ENCODE measurements around the gene CASP8AP2.

CASP8AP2 gene

GRCh38 chr6:89910902-89911240, 81.2 kb downstream of the CASP8AP2 start:
- DNase-seq (ENCODE audit: low read depth, low spot score): no peak
- no peaks in the 10 kb centered on the region for H3K9me3 ChIP-seq (ENCODE audit: low read depth, low read length)
- H3K4me3 ChIP-seq: no peak overlapping the region
- no peak overlapping the region for H3K27ac ChIP-seq
- TF ChIP-seq EZH2 (IDR thresholded peaks at IDR 0.05): no peak
- no peak for TF ChIP-seq FOXP2 (optimal IDR thresholded peaks at IDR 0.05; ENCODE audit: control extremely low read depth, extremely low read length, insufficient read depth)
- no peak overlapping the region for H3K9ac ChIP-seq (ENCODE audit: insufficient read length)
- no peaks in the 10 kb centered on the region for H3K36me3 ChIP-seq (ENCODE audit: insufficient read depth, low read length)

DNA sequence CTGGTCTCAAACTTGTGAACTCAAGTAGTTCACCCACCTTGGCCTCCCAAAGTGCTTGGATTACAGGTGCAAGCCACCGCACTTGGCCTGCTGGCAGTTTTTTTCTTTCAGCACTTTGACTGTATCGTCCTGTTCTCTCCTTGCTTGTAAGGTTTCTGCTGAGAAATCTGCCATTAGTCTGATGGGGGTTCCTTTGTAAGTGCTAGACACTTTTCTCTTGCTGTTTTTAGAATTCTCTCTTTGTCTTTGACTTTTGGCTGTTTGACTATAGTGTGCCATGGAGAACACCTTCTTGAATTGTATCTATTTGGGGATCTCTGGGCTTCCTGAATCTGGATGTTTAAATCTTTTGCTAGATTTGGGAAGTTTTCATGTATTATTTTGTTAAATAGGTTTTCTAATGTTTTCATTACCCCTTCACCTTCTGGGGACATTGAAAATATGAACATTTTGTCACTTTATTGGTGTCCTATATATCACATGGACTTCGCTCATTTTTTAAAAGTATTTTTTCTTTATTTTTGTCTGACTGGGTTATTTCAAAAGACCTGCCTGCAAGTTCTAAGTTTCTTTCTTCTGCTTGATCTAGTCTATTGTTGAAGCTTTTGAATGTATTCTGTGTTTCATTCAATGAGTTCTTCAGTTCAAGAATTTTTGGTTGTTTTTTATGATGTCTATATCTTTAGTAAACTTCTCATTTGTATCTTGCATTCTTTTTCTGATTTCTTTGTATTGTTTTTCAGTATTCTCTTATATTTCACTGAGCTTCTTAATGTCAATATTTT, 86.6 kb downstream of the CASP8AP2 start:
- H3K4me3 ChIP-seq: no peak overlapping the region
- no peak overlapping the region for H3K9ac ChIP-seq (ENCODE audit: insufficient read length)
- no peaks in the 10 kb centered on the region for H3K36me3 ChIP-seq (ENCODE audit: insufficient read depth, low read length)
- H3K9me3 ChIP-seq (ENCODE audit: low read depth, low read length): no peaks in the 10 kb centered on the region
- DNase-seq (ENCODE audit: low read depth, low spot score): no peak
- H3K27ac ChIP-seq: no peak overlapping the region
- TF ChIP-seq FOXP2 (optimal IDR thresholded peaks at IDR 0.05; ENCODE audit: control extremely low read depth, extremely low read length, insufficient read depth) (no peak), POLR2AphosphoS5 (IDR thresholded peaks at IDR 0.05; ENCODE audit: borderline replicate concordance, low read depth, low read length) (no peak)

- Histone ChIP-seq H3K27ac (no peak overlapping the region), H3K36me3 (ENCODE audit: insufficient read depth, low read length) (no peaks in the 10 kb centered on the region), H3K9ac (ENCODE audit: insufficient read length) (no peak overlapping the region), H3K4me3 (no peak overlapping the region), H3K9me3 (ENCODE audit: low read depth, low read length) (no peaks in the 10 kb centered on the region)
- TF ChIP-seq POLR2AphosphoS5 (IDR thresholded peaks at IDR 0.05; ENCODE audit: borderline replicate concordance, low read depth, low read length) (no peak), EZH2 (IDR thresholded peaks at IDR 0.05) (no peak), FOXP2 (optimal IDR thresholded peaks at IDR 0.05; ENCODE audit: control extremely low read depth, extremely low read length, insufficient read depth) (no peak)
- DNase-seq (ENCODE audit: low read depth, low spot score): no peak
Measured at GRCh38 chr6:89917216-89917615, 87.5 kb downstream of the CASP8AP2 start.

DNA sequence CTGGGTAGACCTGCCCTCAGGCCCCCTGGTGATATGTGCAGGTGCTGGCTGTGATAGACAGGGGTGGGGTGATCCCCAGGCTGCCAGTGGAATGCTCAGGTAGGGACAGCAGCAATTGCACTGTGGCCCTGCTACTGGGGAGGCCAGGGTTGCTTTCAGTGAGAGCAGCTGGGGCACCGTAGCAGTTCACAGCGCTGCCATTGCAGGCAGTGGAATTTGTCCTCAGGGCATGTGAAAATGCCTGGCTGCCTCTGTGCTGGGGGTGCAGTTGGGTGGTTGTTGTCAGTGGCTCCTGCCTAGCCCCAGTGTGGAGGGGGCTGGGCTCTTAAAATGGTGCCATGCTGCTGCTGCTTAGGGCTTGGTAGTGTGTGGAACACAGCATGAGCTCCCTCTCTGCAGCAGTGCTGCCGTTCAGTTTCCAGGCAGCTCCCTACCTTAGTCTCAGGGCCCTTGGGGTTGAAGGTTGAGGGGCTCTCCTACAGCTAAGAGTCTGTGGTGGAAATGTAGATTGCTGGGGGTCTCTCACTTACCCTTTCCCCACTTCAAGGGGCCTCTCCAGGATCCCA, 88.2 kb downstream of the CASP8AP2 start:
- Histone ChIP-seq H3K9ac (ENCODE audit: insufficient read length) (no peak overlapping the region), H3K4me3 (no peak overlapping the region), H3K36me3 (ENCODE audit: insufficient read depth, low read length) (no peaks in the 10 kb centered on the region), H3K9me3 (ENCODE audit: low read depth, low read length) (no peaks in the 10 kb centered on the region), H3K27ac (no peak overlapping the region)
- DNase-seq (ENCODE audit: low read depth, low spot score): no peak
- no peak for TF ChIP-seq EZH2 (IDR thresholded peaks at IDR 0.05)
- no peak for TF ChIP-seq FOXP2 (optimal IDR thresholded peaks at IDR 0.05; ENCODE audit: control extremely low read depth, extremely low read length, insufficient read depth)
- no peak for TF ChIP-seq POLR2AphosphoS5 (IDR thresholded peaks at IDR 0.05; ENCODE audit: borderline replicate concordance, low read depth, low read length)

Measured in SK-N-MC (cell line).